MM.1S (cell line): ENCODE results near the gene MORN4.
A peak's percentile ranks its signal among the peaks of the same experiment; 100 is the strongest.

Experiments used
- DNase-seq: peaks from one replicate; pipeline ENCODE4 v3.0.0-alpha.2; 2015
- H2AFZ ChIP-seq: fragments of 300-600 bp; sonication (generic); 2 replicates; pipeline ENCODE4 v1.6.0; 2016; ENCODE audit warnings: antibody characterized with exemption, low read length
- H3F3A ChIP-seq: fragments of 300-600 bp; sonication (generic); 2 replicates; pipeline ENCODE4 v1.6.1; 2016; ENCODE audit warnings: mild to moderate bottlenecking, antibody characterized with exemption, low read length, moderate library complexity, mixed read lengths; ENCODE audit not compliant: insufficient read depth
- H3K27ac ChIP-seq: fragments of 300-600 bp; sonication (generic); 2 replicates; pipeline ENCODE4 v1.5.1; 2016; ENCODE audit warnings: mild to moderate bottlenecking, low read length
- H3K27me3 ChIP-seq: fragments of 300-600 bp; sonication (generic); replicated peaks from 2 replicates; pipeline ENCODE4 v1.6.0; 2016; ENCODE audit warnings: low read length; ENCODE audit not compliant: insufficient read depth
- H3K36me3 ChIP-seq: fragments of 300-600 bp; sonication (generic); replicated peaks from 2 replicates; pipeline ENCODE4 v1.6.1; 2016; ENCODE audit warnings: mild to moderate bottlenecking, low read length, mixed read lengths; ENCODE audit not compliant: insufficient read depth
- H3K4me1 ChIP-seq: fragments of 300-600 bp; sonication (generic); 2 replicates; pipeline ENCODE4 v1.6.1; 2016; ENCODE audit warnings: low read length, mixed read lengths
- H3K4me2 ChIP-seq: fragments of 300-600 bp; sonication (generic); 2 replicates; pipeline ENCODE4 v1.6.0; 2016; ENCODE audit warnings: low read depth, low read length
- H3K4me3 ChIP-seq: fragments of 300-600 bp; sonication (generic); 2 replicates; pipeline ENCODE4 v1.5.1; 2016; ENCODE audit warnings: low read length, mixed read lengths
- H3K79me2 ChIP-seq: fragments of 300-600 bp; sonication (generic); 2 replicates; pipeline ENCODE4 v1.6.1; 2016; ENCODE audit warnings: mixed run types, low read length, mixed read lengths
- H3K9ac ChIP-seq: fragments of 300-600 bp; sonication (generic); 2 replicates; pipeline ENCODE4 v1.6.1; 2016; ENCODE audit warnings: low read length, mixed read lengths
- H3K9me2 ChIP-seq: fragments of 300-600 bp; sonication (generic); replicated peaks from 2 replicates; pipeline ENCODE4 v1.6.1; 2016; ENCODE audit warnings: mild to moderate bottlenecking, low read length, mixed read lengths; ENCODE audit not compliant: insufficient read depth
- H3K9me3 ChIP-seq: fragments of 300-600 bp; sonication (generic); replicated peaks from 2 replicates; pipeline ENCODE4 v1.6.1; 2016; ENCODE audit warnings: mild to moderate bottlenecking, low read length, mixed read lengths; ENCODE audit not compliant: insufficient read depth
- H4K20me1 ChIP-seq: fragments of 300-600 bp; sonication (generic); 2 replicates; pipeline ENCODE4 v1.6.1; 2016; ENCODE audit warnings: mild to moderate bottlenecking, low read length, moderate library complexity, mixed read lengths; ENCODE audit not compliant: insufficient read depth
- EZH2 ChIP-seq: fragments of 300-600 bp; sonication (generic); optimal IDR thresholded peaks from 2 replicates; pipeline ENCODE3; 2017; ENCODE audit warnings: low read depth, mild to moderate bottlenecking, antibody characterized with exemption, low read length, mixed read lengths
- EZH2phosphoT487 ChIP-seq: fragments of 300-600 bp; sonication (generic); IDR thresholded peaks from 2 replicates; pipeline ENCODE4 v1.6.1; 2018; ENCODE audit warnings: antibody characterized with exemption, low read length
- TF ChIP-seq, protein P1 (sequence below): fragments of 300-600 bp; sonication (generic); IDR thresholded peaks from 2 replicates; pipeline ENCODE4 v1.5.1; 2016; ENCODE audit warnings: antibody characterized with exemption, low read length, mixed read lengths

The MORN4 gene

DNA sequence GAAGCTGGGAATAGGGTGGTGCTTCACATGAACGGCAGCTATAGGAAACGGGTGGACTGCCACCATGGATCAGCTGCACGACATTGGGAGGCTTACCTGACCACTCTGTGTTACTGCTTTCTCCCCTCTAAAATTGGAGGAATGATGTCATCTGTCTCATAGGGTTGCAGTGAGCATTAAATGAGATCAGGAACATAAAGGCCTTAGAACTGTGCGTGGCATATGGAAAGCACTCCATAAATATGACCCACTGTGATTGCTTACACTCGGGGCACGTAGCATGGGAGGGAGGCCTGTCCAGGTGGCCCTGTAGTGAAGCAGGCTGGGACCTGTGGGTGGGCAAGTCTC is 34.1 kb downstream of the MORN4 start:
- no peak overlapping the region for H3K27ac ChIP-seq
- H3K4me3 ChIP-seq = no peak overlapping the region
- H3K9me2 ChIP-seq = no peaks in the 10 kb centered on the region
- H3K4me1 ChIP-seq = no peaks in the 10 kb centered on the region
- no peak overlapping the region for H3K9ac ChIP-seq
- TF ChIP-seq EZH2phosphoT487 = no peak
- TF ChIP-seq, protein P1, sequence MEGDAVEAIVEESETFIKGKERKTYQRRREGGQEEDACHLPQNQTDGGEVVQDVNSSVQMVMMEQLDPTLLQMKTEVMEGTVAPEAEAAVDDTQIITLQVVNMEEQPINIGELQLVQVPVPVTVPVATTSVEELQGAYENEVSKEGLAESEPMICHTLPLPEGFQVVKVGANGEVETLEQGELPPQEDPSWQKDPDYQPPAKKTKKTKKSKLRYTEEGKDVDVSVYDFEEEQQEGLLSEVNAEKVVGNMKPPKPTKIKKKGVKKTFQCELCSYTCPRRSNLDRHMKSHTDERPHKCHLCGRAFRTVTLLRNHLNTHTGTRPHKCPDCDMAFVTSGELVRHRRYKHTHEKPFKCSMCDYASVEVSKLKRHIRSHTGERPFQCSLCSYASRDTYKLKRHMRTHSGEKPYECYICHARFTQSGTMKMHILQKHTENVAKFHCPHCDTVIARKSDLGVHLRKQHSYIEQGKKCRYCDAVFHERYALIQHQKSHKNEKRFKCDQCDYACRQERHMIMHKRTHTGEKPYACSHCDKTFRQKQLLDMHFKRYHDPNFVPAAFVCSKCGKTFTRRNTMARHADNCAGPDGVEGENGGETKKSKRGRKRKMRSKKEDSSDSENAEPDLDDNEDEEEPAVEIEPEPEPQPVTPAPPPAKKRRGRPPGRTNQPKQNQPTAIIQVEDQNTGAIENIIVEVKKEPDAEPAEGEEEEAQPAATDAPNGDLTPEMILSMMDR = no peak
- no peak for TF ChIP-seq EZH2
- no peaks in the 10 kb centered on the region for H3K36me3 ChIP-seq
- H4K20me1 ChIP-seq = no peaks in the 10 kb centered on the region
- no peak overlapping the region for H2AFZ ChIP-seq
- no peaks in the 10 kb centered on the region for H3F3A ChIP-seq
- H3K27me3 ChIP-seq = no peaks in the 10 kb centered on the region
- no peaks in the 10 kb centered on the region for H3K79me2 ChIP-seq
- DNase-seq = no peak
- no peaks in the 10 kb centered on the region for H3K9me3 ChIP-seq
- no peak overlapping the region for H3K4me2 ChIP-seq

DNA sequence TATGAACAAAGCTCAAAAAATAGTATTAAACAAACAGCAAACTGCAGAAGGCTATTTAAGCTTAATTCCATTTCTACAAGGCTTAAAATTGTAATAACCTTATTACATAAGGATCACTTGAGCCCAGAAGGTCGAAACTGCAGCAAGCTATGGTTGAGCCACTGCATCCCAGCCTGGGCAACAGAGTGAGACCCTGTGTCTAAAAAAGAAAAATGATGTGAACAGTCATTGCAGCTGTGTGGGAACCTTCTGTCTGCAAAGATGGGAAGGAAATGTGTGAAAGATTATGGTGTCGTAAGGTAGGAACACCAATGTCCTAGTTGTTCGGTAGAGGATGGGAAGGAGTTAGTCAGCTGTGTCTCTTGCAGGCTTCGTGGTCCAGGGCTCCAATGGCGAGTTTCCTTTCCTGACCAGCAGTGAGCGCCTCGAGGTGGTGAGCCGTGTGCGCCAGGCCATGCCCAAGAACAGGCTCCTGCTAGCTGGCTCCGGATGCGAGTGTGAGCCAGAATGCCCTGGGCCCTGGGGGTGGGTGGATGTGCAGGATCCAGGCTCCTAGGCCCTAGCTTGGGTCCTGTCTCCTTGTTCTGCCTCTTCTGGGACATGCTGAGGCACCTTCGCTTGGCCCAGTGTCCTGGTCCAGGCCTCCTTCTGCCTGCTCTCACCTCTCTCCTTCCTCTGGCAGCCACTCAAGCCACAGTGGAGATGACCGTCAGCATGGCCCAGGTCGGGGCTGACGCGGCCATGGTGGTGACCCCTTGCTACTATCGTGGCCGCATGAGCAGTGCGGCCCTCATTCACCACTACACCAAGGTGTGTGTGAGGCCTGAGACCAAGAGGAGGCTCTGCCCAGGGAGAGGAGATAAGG is 34.7 kb downstream of the MORN4 start:
- no peak overlapping the region for H3K27ac ChIP-seq
- H3K27me3 ChIP-seq = no peaks in the 10 kb centered on the region
- no peaks in the 10 kb centered on the region for H3K4me1 ChIP-seq
- no peaks in the 10 kb centered on the region for H3K9me3 ChIP-seq
- no peaks in the 10 kb centered on the region for H3F3A ChIP-seq
- DNase-seq = no peak
- H4K20me1 ChIP-seq = no peaks in the 10 kb centered on the region
- no peak overlapping the region for H2AFZ ChIP-seq
- H3K9ac ChIP-seq = no peak overlapping the region
- no peak overlapping the region for H3K4me2 ChIP-seq
- H3K4me3 ChIP-seq = no peak overlapping the region
- H3K79me2 ChIP-seq = no peaks in the 10 kb centered on the region
- H3K36me3 ChIP-seq = no peaks in the 10 kb centered on the region
- H3K9me2 ChIP-seq = no peaks in the 10 kb centered on the region
- TF ChIP-seq, protein P1 = no peak
- TF ChIP-seq EZH2phosphoT487 = no peak

DNA sequence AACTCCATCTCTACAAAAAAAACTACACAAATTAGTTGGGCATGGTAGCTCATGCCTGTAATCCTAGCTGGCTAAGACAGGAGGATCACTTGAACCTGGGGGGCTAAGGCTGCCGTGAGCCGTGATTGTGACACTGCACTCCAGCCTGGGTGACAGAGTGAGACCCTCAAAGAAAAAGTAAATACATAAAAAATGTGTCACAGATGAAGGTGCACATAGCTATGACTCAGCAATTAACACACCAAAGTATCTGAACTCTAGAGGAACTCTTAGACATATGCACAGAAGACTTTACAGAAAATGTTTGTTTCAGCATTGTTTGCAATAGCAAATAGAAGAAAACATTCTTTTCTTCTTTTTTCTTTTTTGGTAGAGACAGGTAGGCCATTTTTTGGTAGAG is 35.5 kb downstream of the MORN4 start:
- Histone ChIP-seq H3K4me2 (no peak overlapping the region), H3F3A (no peaks in the 10 kb centered on the region), H3K4me1 (no peaks in the 10 kb centered on the region), H3K9ac (no peak overlapping the region), H3K9me2 (no peaks in the 10 kb centered on the region), H3K36me3 (no peaks in the 10 kb centered on the region), H2AFZ (no peak overlapping the region), H3K9me3 (no peaks in the 10 kb centered on the region), H4K20me1 (no peaks in the 10 kb centered on the region), H3K4me3 (no peak overlapping the region), H3K27me3 (no peaks in the 10 kb centered on the region), H3K27ac (no peak overlapping the region), H3K79me2 (no peaks in the 10 kb centered on the region)
- peak; percentile 10 for DNase-seq
- TF ChIP-seq, protein P1 = no peak
- no peak for TF ChIP-seq EZH2phosphoT487
- no peak for TF ChIP-seq EZH2
